ENCODE results near the gene MRPS2. TPM values are rescaled to one million over a fixed set of nuclear protein-coding genes. Genes with fewer than 3 reads are reported as not detected.

MRPS2 gene
- polyA plus RNA-seq, 1 donor (not counting 4 experiments of a cell fraction or from before 2014, with no cell fraction given), result 44.7 TPM

DNA sequence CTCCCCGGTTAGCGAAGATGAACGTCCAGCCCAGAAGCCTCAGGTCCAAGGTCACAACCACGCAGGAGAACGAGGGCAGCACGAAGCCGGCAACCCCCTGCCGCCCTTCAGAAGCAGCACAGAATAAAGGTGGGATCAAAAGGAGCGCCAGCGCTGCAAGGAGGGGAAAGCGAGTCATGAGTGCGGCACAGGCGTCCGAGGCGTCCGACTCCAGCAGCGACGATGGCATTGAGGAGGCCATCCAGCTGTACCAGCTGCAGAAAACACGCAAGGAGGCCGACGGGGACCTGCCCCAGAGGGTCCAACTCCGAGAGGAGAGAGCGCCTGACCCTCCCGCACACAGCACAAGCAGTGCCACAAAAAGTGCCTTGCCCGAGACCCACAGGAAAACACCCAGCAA is 15.1 kb upstream of the MRPS2 start:
- H3K27me3 ChIP-seq (ENCODE audit: control insufficient read depth, extremely low read depth, insufficient read depth, low read length), result no peaks in the 10 kb centered on the region
- peaks cover 4% of the 10 kb centered on the region for H3K79me2 ChIP-seq (ENCODE audit: control insufficient read depth, insufficient read depth, low read length)
- H3K4me1 ChIP-seq (ENCODE audit: control insufficient read depth, extremely low read depth, insufficient read depth, low read length), result peaks cover 7% of the 10 kb centered on the region
- no peak for TF ChIP-seq EZH2 (IDR thresholded peaks at IDR 0.05; ENCODE audit: low read length)
- TF ChIP-seq, protein P1, sequence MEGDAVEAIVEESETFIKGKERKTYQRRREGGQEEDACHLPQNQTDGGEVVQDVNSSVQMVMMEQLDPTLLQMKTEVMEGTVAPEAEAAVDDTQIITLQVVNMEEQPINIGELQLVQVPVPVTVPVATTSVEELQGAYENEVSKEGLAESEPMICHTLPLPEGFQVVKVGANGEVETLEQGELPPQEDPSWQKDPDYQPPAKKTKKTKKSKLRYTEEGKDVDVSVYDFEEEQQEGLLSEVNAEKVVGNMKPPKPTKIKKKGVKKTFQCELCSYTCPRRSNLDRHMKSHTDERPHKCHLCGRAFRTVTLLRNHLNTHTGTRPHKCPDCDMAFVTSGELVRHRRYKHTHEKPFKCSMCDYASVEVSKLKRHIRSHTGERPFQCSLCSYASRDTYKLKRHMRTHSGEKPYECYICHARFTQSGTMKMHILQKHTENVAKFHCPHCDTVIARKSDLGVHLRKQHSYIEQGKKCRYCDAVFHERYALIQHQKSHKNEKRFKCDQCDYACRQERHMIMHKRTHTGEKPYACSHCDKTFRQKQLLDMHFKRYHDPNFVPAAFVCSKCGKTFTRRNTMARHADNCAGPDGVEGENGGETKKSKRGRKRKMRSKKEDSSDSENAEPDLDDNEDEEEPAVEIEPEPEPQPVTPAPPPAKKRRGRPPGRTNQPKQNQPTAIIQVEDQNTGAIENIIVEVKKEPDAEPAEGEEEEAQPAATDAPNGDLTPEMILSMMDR (optimal IDR thresholded peaks at IDR 0.05 in 1 of 3, IDR thresholded peaks at IDR 0.05 in 1 of 3, conservative IDR thresholded peaks at IDR 0.05 in 1 of 3; ENCODE audit: extremely low read depth in 1 of 3, insufficient read depth in 2 of 3, low read length in 3 of 3), result no peak
- no peak overlapping the region for H3K27ac ChIP-seq (ENCODE audit: control insufficient read depth, insufficient read depth, low read length)
- no peak for FAIRE-seq
- DNase-seq (ENCODE audit: low read depth, low spot score), result no peak
- H3K9ac ChIP-seq (ENCODE audit: control insufficient read depth, extremely low read depth, insufficient read depth, low read length), result no peak overlapping the region
- H4K20me1 ChIP-seq (ENCODE audit: control insufficient read depth, extremely low read depth, insufficient read depth, low read length), result no peaks in the 10 kb centered on the region
- no peak overlapping the region for H3K4me2 ChIP-seq (ENCODE audit: control insufficient read depth, extremely low read depth, insufficient read depth, low read depth, low read length)
- no peaks in the 10 kb centered on the region for H3K9me3 ChIP-seq (ENCODE audit: control insufficient read depth, low read depth, low read length)
- H3K9me1 ChIP-seq (ENCODE audit: control insufficient read depth, extremely low read depth, insufficient read depth, low read length), result no peaks in the 10 kb centered on the region
- peaks cover 5 to 12% of the 10 kb centered on the region in 2 experiments for H3K36me3 ChIP-seq (ENCODE audit: control insufficient read depth in 2 of 2, extremely low read depth in 1 of 2, insufficient read depth in 2 of 2, low read length in 2 of 2)
- no peak overlapping the region for H2AFZ ChIP-seq (ENCODE audit: control insufficient read depth, low read length)
- H3K4me3 ChIP-seq (ENCODE audit: control insufficient read depth in 2 of 3, extremely low read depth in 1 of 3, insufficient read depth in 2 of 3, low read depth in 1 of 3, low read length in 3 of 3), result no peak overlapping the region
- dilution Hi-C loops (cut with MboI; ENCODE audit: extremely low pct_ligation_motif_present, low sequenced_read_pairs), result no loop called here

DNA sequence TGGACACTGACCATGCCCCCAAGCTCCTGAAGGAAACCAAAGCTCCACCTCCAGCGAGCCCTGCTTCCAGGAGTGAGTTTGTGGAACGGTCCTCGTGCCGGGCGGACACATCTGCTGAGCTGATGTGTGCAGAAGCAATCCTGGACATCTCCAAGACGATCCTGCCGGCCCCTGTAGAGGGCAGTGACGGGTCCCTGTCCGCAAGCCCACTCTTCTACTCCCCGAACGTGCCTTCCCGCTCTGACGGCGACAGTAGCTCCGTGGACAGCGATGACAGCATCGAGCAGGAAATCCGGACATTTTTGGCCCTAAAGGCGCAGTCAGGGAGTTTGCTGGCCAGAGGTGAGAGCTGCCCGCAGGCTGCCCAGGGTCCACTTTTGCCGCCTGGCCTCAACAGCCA is 14.7 kb upstream of the MRPS2 start:
- TF ChIP-seq, protein P1 (optimal IDR thresholded peaks at IDR 0.05 in 1 of 3, IDR thresholded peaks at IDR 0.05 in 1 of 3, conservative IDR thresholded peaks at IDR 0.05 in 1 of 3; ENCODE audit: extremely low read depth in 1 of 3, insufficient read depth in 2 of 3, low read length in 3 of 3), result no peak
- no peak for TF ChIP-seq EZH2 (IDR thresholded peaks at IDR 0.05; ENCODE audit: low read length)
- Histone ChIP-seq H3K27ac (ENCODE audit: control insufficient read depth, insufficient read depth, low read length) (no peak overlapping the region), H3K9me3 (ENCODE audit: control insufficient read depth, low read depth, low read length) (no peaks in the 10 kb centered on the region), H3K4me3 (ENCODE audit: control insufficient read depth in 2 of 3, extremely low read depth in 1 of 3, insufficient read depth in 2 of 3, low read depth in 1 of 3, low read length in 3 of 3) (no peak overlapping the region), H3K36me3 (ENCODE audit: control insufficient read depth in 2 of 2, extremely low read depth in 1 of 2, insufficient read depth in 2 of 2, low read length in 2 of 2) (peaks cover 5 to 12% of the 10 kb centered on the region in 2 experiments), H3K4me1 (ENCODE audit: control insufficient read depth, extremely low read depth, insufficient read depth, low read length) (peaks cover 4% of the 10 kb centered on the region), H3K27me3 (ENCODE audit: control insufficient read depth, extremely low read depth, insufficient read depth, low read length) (no peaks in the 10 kb centered on the region), H3K79me2 (ENCODE audit: control insufficient read depth, insufficient read depth, low read length) (peaks cover 2% of the 10 kb centered on the region), H2AFZ (ENCODE audit: control insufficient read depth, low read length) (no peak overlapping the region), H3K9ac (ENCODE audit: control insufficient read depth, extremely low read depth, insufficient read depth, low read length) (no peak overlapping the region), H3K9me1 (ENCODE audit: control insufficient read depth, extremely low read depth, insufficient read depth, low read length) (no peaks in the 10 kb centered on the region), H4K20me1 (ENCODE audit: control insufficient read depth, extremely low read depth, insufficient read depth, low read length) (no peaks in the 10 kb centered on the region), H3K4me2 (ENCODE audit: control insufficient read depth, extremely low read depth, insufficient read depth, low read depth, low read length) (no peak overlapping the region)
- dilution Hi-C loops (cut with MboI; ENCODE audit: extremely low pct_ligation_motif_present, low sequenced_read_pairs), result no loop called here
- DNase-seq (ENCODE audit: low read depth, low spot score) (no peak), FAIRE-seq (no peak)

Data from keratinocyte (primary cell).